Brain microvascular endothelial cell (primary cell): ENCODE results near the gene RASAL2.
"Not testable (repeated sequence)": the region's sequence is repeated elsewhere in the genome, so short reads cannot be mapped to it uniquely, and the experiment has no call there.

Experiments
- DNase-seq: peaks from one replicate; pipeline ENCODE4 v3.0.0-alpha.2; 2020
- H3K27ac ChIP-seq: fragments of 250-450 bp; sonication (Bioruptor Pico); 2 replicates; pipeline ENCODE4 v1.5.1; 2020; ENCODE audit warnings: mild to moderate bottlenecking, moderate library complexity
- H3K27me3 ChIP-seq: fragments of 250-450 bp; sonication (Bioruptor Pico); replicated peaks from 2 replicates; pipeline ENCODE4 v1.5.1; 2020; ENCODE audit warnings: mild to moderate bottlenecking
- H3K36me3 ChIP-seq: fragments of 250-450 bp; sonication (Bioruptor Pico); replicated peaks from 2 replicates; pipeline ENCODE4 v1.5.1; 2020; ENCODE audit warnings: mild to moderate bottlenecking
- H3K4me3 ChIP-seq: 2 replicates; pipeline ENCODE4 v1.5.1; 2011; ENCODE audit warnings: low read depth, mild to moderate bottlenecking, control low read depth, low read length, moderate library complexity
- in situ Hi-C: cut with HindIII; loops from 2 replicates; pipeline ENCODE4 v1.10.0; 2017; ENCODE audit warnings: low sequenced_read_pairs, low pct_ligation_motif_present
- TF ChIP-seq, protein P1 (sequence below): IDR thresholded peaks from 2 replicates; pipeline ENCODE4 v1.5.1; 2011; ENCODE audit warnings: low read depth, mild to moderate bottlenecking, moderate library complexity, low read length, control low read depth, inconsistent platforms; ENCODE audit errors: missing control alignments

Gene RASAL2

DNA sequence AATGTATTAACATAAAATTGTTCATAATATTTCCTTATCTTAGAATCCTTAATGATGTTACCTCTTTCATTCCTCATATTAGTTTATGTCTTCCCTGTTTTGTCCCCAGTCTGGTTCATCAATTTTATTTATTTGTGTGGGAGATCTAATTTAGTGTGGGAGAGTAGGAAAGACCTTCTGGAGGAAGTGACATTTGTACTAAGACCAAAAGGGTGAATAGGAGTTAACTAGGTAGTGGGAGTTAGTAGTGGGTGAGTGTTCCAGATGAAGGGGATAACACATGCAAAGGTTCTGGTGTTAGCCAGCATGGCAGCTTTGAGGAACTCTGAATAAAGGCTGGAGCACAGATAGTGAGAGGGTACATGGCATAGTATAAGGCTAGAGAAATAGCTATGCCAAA lies 21.4 kb downstream of the RASAL2 start:
- TF ChIP-seq, protein P1, sequence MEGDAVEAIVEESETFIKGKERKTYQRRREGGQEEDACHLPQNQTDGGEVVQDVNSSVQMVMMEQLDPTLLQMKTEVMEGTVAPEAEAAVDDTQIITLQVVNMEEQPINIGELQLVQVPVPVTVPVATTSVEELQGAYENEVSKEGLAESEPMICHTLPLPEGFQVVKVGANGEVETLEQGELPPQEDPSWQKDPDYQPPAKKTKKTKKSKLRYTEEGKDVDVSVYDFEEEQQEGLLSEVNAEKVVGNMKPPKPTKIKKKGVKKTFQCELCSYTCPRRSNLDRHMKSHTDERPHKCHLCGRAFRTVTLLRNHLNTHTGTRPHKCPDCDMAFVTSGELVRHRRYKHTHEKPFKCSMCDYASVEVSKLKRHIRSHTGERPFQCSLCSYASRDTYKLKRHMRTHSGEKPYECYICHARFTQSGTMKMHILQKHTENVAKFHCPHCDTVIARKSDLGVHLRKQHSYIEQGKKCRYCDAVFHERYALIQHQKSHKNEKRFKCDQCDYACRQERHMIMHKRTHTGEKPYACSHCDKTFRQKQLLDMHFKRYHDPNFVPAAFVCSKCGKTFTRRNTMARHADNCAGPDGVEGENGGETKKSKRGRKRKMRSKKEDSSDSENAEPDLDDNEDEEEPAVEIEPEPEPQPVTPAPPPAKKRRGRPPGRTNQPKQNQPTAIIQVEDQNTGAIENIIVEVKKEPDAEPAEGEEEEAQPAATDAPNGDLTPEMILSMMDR: no peak
- H3K27me3 ChIP-seq: no peaks in the 10 kb centered on the region
- no peak for DNase-seq
- H3K36me3 ChIP-seq: no peaks in the 10 kb centered on the region
- no peak overlapping the region for H3K4me3 ChIP-seq
- no peak overlapping the region for H3K27ac ChIP-seq
- in situ Hi-C loops: no loop called here

DNA sequence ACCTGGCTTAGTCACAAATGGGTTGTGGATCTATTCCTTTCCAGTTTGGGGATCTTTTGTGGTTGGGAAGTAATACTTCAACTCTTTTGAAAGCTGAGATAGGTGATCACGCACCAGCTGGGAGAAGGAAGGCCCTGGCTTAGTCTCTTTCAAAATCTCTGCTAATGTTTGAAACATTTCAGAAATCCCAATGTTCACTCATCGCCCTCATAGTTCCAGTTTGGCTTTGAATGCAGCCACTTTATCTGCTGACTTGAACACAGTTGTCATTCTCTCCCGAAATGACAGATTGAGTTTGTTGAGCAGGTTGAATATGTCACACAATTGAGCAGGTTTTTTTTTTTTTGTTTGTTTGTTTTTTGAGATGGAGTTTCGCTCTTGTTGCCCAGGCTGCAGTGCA lies 24.6 kb downstream of the RASAL2 start:
- Histone ChIP-seq H3K27ac (no peak overlapping the region), H3K36me3 (no peaks in the 10 kb centered on the region), H3K4me3 (no peak overlapping the region), H3K27me3 (no peaks in the 10 kb centered on the region)
- in situ Hi-C loops: no loop called here
- no peak for DNase-seq
- TF ChIP-seq, protein P1: no peak

DNA sequence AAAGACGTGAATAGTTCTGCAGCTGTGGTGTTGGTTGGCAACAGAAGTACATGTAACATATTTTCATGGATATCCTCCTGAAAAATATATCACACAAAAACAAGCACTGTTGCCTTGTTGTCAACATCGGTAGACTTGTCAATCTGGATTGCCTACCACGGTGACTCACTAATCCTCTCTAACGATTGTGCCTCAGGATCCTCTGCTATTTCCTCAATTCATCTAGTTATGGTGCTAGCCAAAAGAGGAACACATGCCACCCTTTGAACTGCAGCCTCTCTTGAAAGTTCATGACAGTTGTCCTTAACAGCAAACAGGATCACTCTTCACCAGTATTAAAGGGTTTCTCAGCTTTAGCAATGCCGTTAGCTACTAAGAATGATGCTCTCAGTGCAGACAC lies 25.7 kb downstream of the RASAL2 start:
- TF ChIP-seq, protein P1: no peak
- no peak overlapping the region for H3K4me3 ChIP-seq
- no peaks in the 10 kb centered on the region for H3K36me3 ChIP-seq
- no peak for DNase-seq
- no peaks in the 10 kb centered on the region for H3K27me3 ChIP-seq
- H3K27ac ChIP-seq: no peak overlapping the region
- in situ Hi-C loops: no loop called here

DNA sequence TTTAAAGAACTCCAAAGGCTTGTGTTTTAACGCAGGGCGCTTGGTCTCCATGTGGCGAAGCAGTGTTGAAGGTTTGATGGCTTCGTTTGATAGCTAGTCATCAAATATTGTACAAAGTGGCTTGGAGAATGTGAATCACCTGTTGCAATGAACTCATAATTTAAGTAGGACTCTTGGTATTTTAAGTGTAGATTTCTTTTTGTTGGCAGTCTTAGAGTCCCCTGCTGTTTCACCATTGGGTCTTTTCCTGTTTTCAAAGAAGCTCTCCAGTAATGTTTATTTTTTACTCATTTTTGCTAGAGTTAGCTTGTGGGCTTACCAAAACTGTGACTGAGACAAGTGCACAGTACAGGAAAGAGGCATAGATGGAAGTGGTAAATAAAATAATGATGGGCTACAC lies 26.2 kb downstream of the RASAL2 start:
- H3K4me3 ChIP-seq: no peak overlapping the region
- in situ Hi-C loops: no loop called here
- no peak overlapping the region for H3K27ac ChIP-seq
- DNase-seq: no peak
- TF ChIP-seq, protein P1: no peak
- H3K36me3 ChIP-seq: no peaks in the 10 kb centered on the region
- H3K27me3 ChIP-seq: no peaks in the 10 kb centered on the region

DNA sequence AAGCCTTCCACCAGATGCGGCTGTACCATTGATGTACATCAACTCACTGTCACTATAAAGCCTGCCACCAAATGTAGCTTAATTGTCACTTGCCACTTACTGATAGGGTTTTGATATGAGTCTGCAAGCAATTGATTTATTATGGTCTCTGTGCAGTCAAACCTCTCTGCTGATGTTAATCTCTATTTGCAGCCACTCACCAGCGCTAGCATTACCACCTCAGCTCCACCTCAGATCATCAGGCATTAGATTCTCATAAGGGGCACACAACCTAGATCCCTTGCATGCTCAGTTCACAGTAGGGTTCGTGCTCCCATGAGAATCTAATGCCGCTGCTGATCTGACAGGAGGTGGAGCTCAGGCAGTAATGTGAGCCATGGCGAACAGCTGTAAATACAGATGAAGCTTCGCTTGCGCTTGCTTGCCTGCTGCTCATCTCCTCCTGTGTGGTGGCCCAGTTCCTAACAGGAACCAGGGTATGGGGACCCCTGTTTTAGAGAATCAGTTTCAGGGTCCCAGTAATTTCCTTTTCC lies 26.7 kb downstream of the RASAL2 start:
- DNase-seq, H3K27ac ChIP-seq, H3K27me3 ChIP-seq, H3K36me3 ChIP-seq, in situ Hi-C loops, H3K4me3 ChIP-seq: not testable (repeated sequence)

DNA sequence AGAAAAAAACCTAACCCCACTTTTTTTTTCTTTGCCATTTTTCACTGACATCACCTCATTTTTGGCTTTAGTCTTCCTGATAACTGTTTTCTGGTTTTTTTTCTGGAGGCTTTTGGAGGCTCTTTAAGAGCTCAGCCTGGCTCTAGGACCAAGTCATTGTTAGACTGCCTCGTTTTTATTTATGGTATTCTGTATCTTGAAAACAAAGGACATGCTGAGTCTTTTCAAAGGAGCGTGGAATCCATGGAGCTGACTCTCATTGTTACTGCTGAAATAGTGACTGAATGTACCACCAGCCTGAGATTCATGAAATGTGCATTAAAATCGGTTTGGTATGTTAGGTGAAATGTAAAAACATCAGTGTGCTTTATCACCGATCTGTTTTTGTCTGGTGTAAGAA lies 28.0 kb downstream of the RASAL2 start:
- Histone ChIP-seq H3K27ac (no peak overlapping the region), H3K4me3 (no peak overlapping the region), H3K36me3 (no peaks in the 10 kb centered on the region), H3K27me3 (no peaks in the 10 kb centered on the region)
- TF ChIP-seq, protein P1: no peak
- in situ Hi-C loops: no loop called here
- DNase-seq: no peak
